ENCODE measurements around the gene CXCR5. TPM values are rescaled to one million over a fixed set of nuclear protein-coding genes. Genes with fewer than 3 reads are reported as not detected.

CXCR5 gene
- total RNA-seq, 1 experiment from 2014 or later, result 0.02 TPM

GRCh38 chr11:118873804-118874203 is 9.9 kb upstream of the CXCR5 start:
- DNase-seq (ENCODE audit: extremely low read depth, low read depth), result no peak

- no peak for DNase-seq (ENCODE audit: extremely low read depth, low read depth)
Measured at GRCh38 chr11:118876286-118876685, 7.4 kb upstream of the CXCR5 start.

GRCh38 chr11:118877487-118878162 is 6.1 kb upstream of the CXCR5 start:
- DNase-seq (ENCODE audit: extremely low read depth, low read depth), result no peak

GRCh38 chr11:118878163-118878563 is 5.5 kb upstream of the CXCR5 start:
- DNase-seq (ENCODE audit: extremely low read depth, low read depth), result no peak

- DNase-seq (ENCODE audit: extremely low read depth, low read depth), result no peak
Measured at GRCh38 chr11:118881228-118881627, 2.5 kb upstream of the CXCR5 start.

- no peak for DNase-seq (ENCODE audit: extremely low read depth, low read depth)
Measured at GRCh38 chr11:118882491-118882890, 1.2 kb upstream of the CXCR5 start.

- DNase-seq (ENCODE audit: extremely low read depth, low read depth), result no peak
Measured at GRCh38 chr11:118883004-118883367, 706 bp upstream of the CXCR5 start.

- DNase-seq (ENCODE audit: extremely low read depth, low read depth), result no peak
Measured at GRCh38 chr11:118884875-118885274, 1.2 kb downstream of the CXCR5 start.

GRCh38 chr11:118885319-118885718 is 1.6 kb downstream of the CXCR5 start:
- DNase-seq (ENCODE audit: extremely low read depth, low read depth), result no peak

- DNase-seq (ENCODE audit: extremely low read depth, low read depth), result no peak
Measured at GRCh38 chr11:118885831-118886565, 2.3 kb downstream of the CXCR5 start.

GRCh38 chr11:118886681-118887111 is 3.0 kb downstream of the CXCR5 start:
- DNase-seq (ENCODE audit: extremely low read depth, low read depth), result no peak

GRCh38 chr11:118887206-118887605 is 3.5 kb downstream of the CXCR5 start:
- DNase-seq (ENCODE audit: extremely low read depth, low read depth), result no peak

GRCh38 chr11:118888398-118888797 is 4.7 kb downstream of the CXCR5 start:
- no peak for DNase-seq (ENCODE audit: extremely low read depth, low read depth)

- no peak for DNase-seq (ENCODE audit: extremely low read depth, low read depth)
Measured at GRCh38 chr11:118889797-118890196, 6.1 kb downstream of the CXCR5 start.

- DNase-seq (ENCODE audit: extremely low read depth, low read depth), result no peak
Measured at GRCh38 chr11:118892514-118892913, 8.8 kb downstream of the CXCR5 start.

GRCh38 chr11:118892964-118893363 is 9.3 kb downstream of the CXCR5 start:
- no peak for DNase-seq (ENCODE audit: extremely low read depth, low read depth)

- no peak for DNase-seq (ENCODE audit: extremely low read depth, low read depth)
Measured at GRCh38 chr11:118893662-118894061, 10.0 kb downstream of the CXCR5 start.

GRCh38 chr11:118894192-118894591 is 10.5 kb downstream of the CXCR5 start:
- no peak for DNase-seq (ENCODE audit: extremely low read depth, low read depth)

GRCh38 chr11:118895093-118896039 is 11.7 kb downstream of the CXCR5 start:
- no peak for DNase-seq (ENCODE audit: extremely low read depth, low read depth)

GRCh38 chr11:118896472-118896913 is 12.8 kb downstream of the CXCR5 start:
- DNase-seq (ENCODE audit: extremely low read depth, low read depth), result no peak

GRCh38 chr11:118896921-118897591 is 13.4 kb downstream of the CXCR5 start:
- no peak for DNase-seq (ENCODE audit: extremely low read depth, low read depth)

Data from NCI-H460 (cell line).